Measurements from ENCODE around the gene KRTAP9-2. TPM values are rescaled to one million over a fixed set of nuclear protein-coding genes. Genes with fewer than 3 reads are reported as not detected.

The KRTAP9-2 gene
- polyA plus RNA-seq, 1 of the 3 experiments (the other 2 are of a cell fraction), result not detected

- TF ChIP-seq IRF3 (IDR thresholded peaks at IDR 0.05; ENCODE audit: low read depth, low read length) (no peak), RFX5 (IDR thresholded peaks at IDR 0.05; ENCODE audit: low read length) (no peak), RXRA (IDR thresholded peaks at IDR 0.05; ENCODE audit: borderline replicate concordance, low read depth) (no peak), POLR2AphosphoS5 (IDR thresholded peaks at IDR 0.05; ENCODE audit: low read depth, low read length) (no peak), EP300 (IDR thresholded peaks at IDR 0.05; ENCODE audit: borderline replicate concordance in 1 of 2, low read depth in 1 of 2, low read length in 1 of 2) (no peak), YY1 (IDR thresholded peaks at IDR 0.05; ENCODE audit: low read depth) (no peak), MXI1 (IDR thresholded peaks at IDR 0.05; ENCODE audit: low read depth, low read length) (no peak), JUND (IDR thresholded peaks at IDR 0.05) (no peak)
These were observed 41.9 kb upstream of the KRTAP9-2 start, which contains the start of gene KRTAP4-1 (continued) for GRCh38 chr17:41184480-41184961.

- no peak for DNase-seq
- CTCF ChIA-PET, result no interaction called here
- Histone ChIP-seq H3K4me1 (ENCODE audit: control insufficient read depth in 1 of 2, insufficient read depth in 2 of 2, low read depth in 1 of 2, low read length in 1 of 2) (no peaks in the 10 kb centered on the region), H3K36me3 (replicated peaks in 1 of 2; ENCODE audit: control insufficient read depth in 1 of 2, insufficient read depth in 2 of 2, low read length in 1 of 2) (no peaks in the 10 kb centered on the region), H3K27me3 (ENCODE audit: insufficient read depth) (peaks cover 12% of the 10 kb centered on the region; the same call in 1 of the 2 replicates), H3K9me2 (no peaks in the 10 kb centered on the region), H3K79me2 (ENCODE audit: insufficient read depth) (no peaks in the 10 kb centered on the region), H2AFZ (ENCODE audit: low read depth) (no peak overlapping the region), H4K20me1 (ENCODE audit: insufficient read depth) (no peaks in the 10 kb centered on the region), H3K4me3 (ENCODE audit: low read depth in 2 of 2, low read length in 1 of 2) (no peak overlapping the region), H3K9ac (no peak overlapping the region), H3K9me3 (no peaks in the 10 kb centered on the region), H3F3A (replicated peaks; ENCODE audit: insufficient read depth) (no peaks in the 10 kb centered on the region), H3K4me2 (no peak overlapping the region), H3K27ac (ENCODE audit: low read depth in 2 of 2, low read length in 1 of 2) (no peak overlapping the region)
- POLR2A ChIA-PET, result no interaction called here
- 0% methylated on average over 1 of the region's 1 CpG for WGBS (ENCODE audit: low lambda C conversion rate)
- TF ChIP-seq FOXJ3 (CRISPR knock-in tag; IDR thresholded peaks at IDR 0.05) (no peak), RCOR1 (IDR thresholded peaks at IDR 0.05; ENCODE audit: low read length) (no peak)
These were observed 41.4 kb upstream of the KRTAP9-2 start for GRCh38 chr17:41185001-41185400.

GRCh38 chr17:41186872-41187271 is 39.6 kb upstream of the KRTAP9-2 start:
- CTCF ChIA-PET, result interaction anchor here (1.0 to 1.3 kb wide), 2 partner anchors 135 to 362 kb away, joined by 3 to 7 read pairs; no protein-coding TSS in a partner anchor
- Histone ChIP-seq H3K4me1 (ENCODE audit: control insufficient read depth in 1 of 2, insufficient read depth in 2 of 2, low read depth in 1 of 2, low read length in 1 of 2) (no peaks in the 10 kb centered on the region), H3K27me3 (ENCODE audit: insufficient read depth) (peaks cover 12% of the 10 kb centered on the region; the same call in 1 of the 2 replicates), H3K27ac (ENCODE audit: low read depth in 2 of 2, low read length in 1 of 2) (no peak overlapping the region), H3K4me3 (ENCODE audit: low read depth in 2 of 2, low read length in 1 of 2) (no peak overlapping the region), H3K9me2 (no peaks in the 10 kb centered on the region), H3F3A (replicated peaks; ENCODE audit: insufficient read depth) (no peaks in the 10 kb centered on the region), H3K9ac (no peak overlapping the region), H3K4me2 (no peak overlapping the region), H2AFZ (ENCODE audit: low read depth) (no peak overlapping the region), H3K9me3 (no peaks in the 10 kb centered on the region), H4K20me1 (ENCODE audit: insufficient read depth) (no peaks in the 10 kb centered on the region), H3K36me3 (replicated peaks in 1 of 2; ENCODE audit: control insufficient read depth in 1 of 2, insufficient read depth in 2 of 2, low read length in 1 of 2) (no peaks in the 10 kb centered on the region), H3K79me2 (ENCODE audit: insufficient read depth) (no peaks in the 10 kb centered on the region)
- POLR2A ChIA-PET, result no interaction called here
- no peak for DNase-seq
- TF ChIP-seq MAX (IDR thresholded peaks at IDR 0.05; ENCODE audit: low read depth), result no peak
- TF ChIP-seq GATA2 (CRISPR knock-in tag; IDR thresholded peaks at IDR 0.05), result no peak
- no peak for TF ChIP-seq TEAD4 (IDR thresholded peaks at IDR 0.05; ENCODE audit: borderline replicate concordance, insufficient read depth)
- no peak for TF ChIP-seq POLR2AphosphoS5 (IDR thresholded peaks at IDR 0.05; ENCODE audit: low read depth, low read length)
- no peak for TF ChIP-seq REST (IDR thresholded peaks at IDR 0.05; ENCODE audit: low read depth, low read length)
- TF ChIP-seq CTCF (IDR thresholded peaks at IDR 0.05), result no peak
- TF ChIP-seq RFX5 (IDR thresholded peaks at IDR 0.05; ENCODE audit: low read length), result no peak
- no peak for TF ChIP-seq FOSL2 (IDR thresholded peaks at IDR 0.05; ENCODE audit: borderline replicate concordance, low read depth)
- TF ChIP-seq RCOR1 (IDR thresholded peaks at IDR 0.05; ENCODE audit: low read length), result no peak
- TF ChIP-seq EP300 (IDR thresholded peaks at IDR 0.05; ENCODE audit: borderline replicate concordance in 1 of 2, low read depth in 1 of 2, low read length in 1 of 2), result no peak
- TF ChIP-seq NRF1 (IDR thresholded peaks at IDR 0.05; ENCODE audit: low read depth, low read length), result no peak
- 0% methylated on average over 2 of the region's 2 CpGs for WGBS (ENCODE audit: low lambda C conversion rate)

All from SK-N-SH (cell line).